Measurements from ENCODE around the gene CLHC1.

CLHC1 gene

GRCh38 chr2:55168221-55169154, 63.6 kb downstream of the CLHC1 start:
- peak; percentile 65 for DNase-seq

- DNase-seq = no peak
Measured at GRCh38 chr2:55165626-55166025, 66.5 kb downstream of the CLHC1 start.

GRCh38 chr2:55164534-55165480, 67.3 kb downstream of the CLHC1 start:
- DNase-seq = no peak

GRCh38 chr2:55163941-55164390, 68.1 kb downstream of the CLHC1 start:
- DNase-seq = no peak

- DNase-seq = no peak
Measured at GRCh38 chr2:55163274-55163721, 68.8 kb downstream of the CLHC1 start.

- no peak for DNase-seq
Measured at GRCh38 chr2:55162284-55163006, 69.6 kb downstream of the CLHC1 start.

- no peak for DNase-seq
Measured at GRCh38 chr2:55161295-55162210, 70.5 kb downstream of the CLHC1 start.

- no peak for DNase-seq
Measured at GRCh38 chr2:55160422-55160821, 71.7 kb downstream of the CLHC1 start.

GRCh38 chr2:55159752-55160151, 72.3 kb downstream of the CLHC1 start:
- DNase-seq = no peak

- DNase-seq = no peak
Measured at GRCh38 chr2:55159037-55159651, 72.9 kb downstream of the CLHC1 start.

- no peak for DNase-seq
Measured at GRCh38 chr2:55158111-55158814, 73.8 kb downstream of the CLHC1 start.

- no peak for DNase-seq
Measured at GRCh38 chr2:55157474-55157884, 74.6 kb downstream of the CLHC1 start.

GRCh38 chr2:55156984-55157383, 75.1 kb downstream of the CLHC1 start:
- no peak for DNase-seq

- DNase-seq = no peak
Measured at GRCh38 chr2:55156326-55156725, 75.8 kb downstream of the CLHC1 start.

GRCh38 chr2:55155764-55156281, 76.3 kb downstream of the CLHC1 start:
- no peak for DNase-seq

GRCh38 chr2:55155206-55155605, 76.9 kb downstream of the CLHC1 start:
- no peak for DNase-seq

- DNase-seq = no peak
Measured at GRCh38 chr2:55154525-55155030, 77.5 kb downstream of the CLHC1 start.

- DNase-seq = no peak
Measured at GRCh38 chr2:55153584-55154299, 78.4 kb downstream of the CLHC1 start.

All from CD4-positive, alpha-beta T cell treated with Interleukin-21 for 1 hour (primary cell).